ENCODE results near the gene THRA. TPM values are rescaled to one million over a fixed set of nuclear protein-coding genes. Genes with fewer than 3 reads are reported as not detected.

The THRA gene
- total RNA-seq, 1 donor from 2014 or later, result 78.3 TPM

- H3K4me1 ChIP-seq, result peaks cover 65% of the 10 kb centered on the region
- no peaks in the 10 kb centered on the region for H3K36me3 ChIP-seq
- no peak overlapping the region for H3K27ac ChIP-seq (replicated peaks)
- intact Hi-C loops (cut with micrococcal nuclease), result no loop called here
- no peaks in the 10 kb centered on the region for H3K9me3 ChIP-seq (replicated peaks)
- DNase-seq, result no peak
- TF ChIP-seq CTCF (IDR thresholded peaks at IDR 0.05; ENCODE audit: borderline replicate concordance), result no peak
- H3K4me3 ChIP-seq, result no peak overlapping the region
- no peaks in the 10 kb centered on the region for H3K27me3 ChIP-seq (ENCODE audit: low read depth)
Measured at GRCh38 chr17:40060887-40061608, 1.7 kb upstream of the THRA start.

GRCh38 chr17:40061609-40062038, 1.1 kb upstream of the THRA start:
- DNase-seq, result no peak
- Histone ChIP-seq H3K4me1 (peaks cover 65% of the 10 kb centered on the region), H3K36me3 (no peaks in the 10 kb centered on the region), H3K27me3 (ENCODE audit: low read depth) (no peaks in the 10 kb centered on the region), H3K9me3 (replicated peaks) (no peaks in the 10 kb centered on the region), H3K27ac (replicated peaks) (peak overlapping the region; percentile 100), H3K4me3 (no peak overlapping the region)
- intact Hi-C loops (cut with micrococcal nuclease), result no loop called here
- TF ChIP-seq CTCF (IDR thresholded peaks at IDR 0.05; ENCODE audit: borderline replicate concordance), result no peak

GRCh38 chr17:40063187-40063771, 514 bp downstream of the THRA start:
- peaks cover 69% of the 10 kb centered on the region for H3K4me1 ChIP-seq
- intact Hi-C loops (cut with micrococcal nuclease), result no loop called here

GRCh38 chr17:40063901-40064531, 1.3 kb downstream of the THRA start:
- no peaks in the 10 kb centered on the region for H3K36me3 ChIP-seq
- peaks cover 68% of the 10 kb centered on the region for H3K4me1 ChIP-seq
- no peak for DNase-seq
- no peaks in the 10 kb centered on the region for H3K9me3 ChIP-seq (replicated peaks)
- peak overlapping the region; percentile 90 for H3K4me3 ChIP-seq
- no peaks in the 10 kb centered on the region for H3K27me3 ChIP-seq (ENCODE audit: low read depth)
- TF ChIP-seq CTCF (IDR thresholded peaks at IDR 0.05; ENCODE audit: borderline replicate concordance), result no peak
- intact Hi-C loops (cut with micrococcal nuclease), result no loop called here
- H3K27ac ChIP-seq (replicated peaks), result peak overlapping the region; percentile 100

More at GRCh38 chr17:40063187-40063771, 514 bp downstream of the THRA start:
- no peaks in the 10 kb centered on the region for H3K9me3 ChIP-seq (replicated peaks)
- peak overlapping the region; percentile 90 for H3K4me3 ChIP-seq
- no peak for TF ChIP-seq CTCF (IDR thresholded peaks at IDR 0.05; ENCODE audit: borderline replicate concordance)
- H3K36me3 ChIP-seq, result no peaks in the 10 kb centered on the region
- peak; percentile 50 for DNase-seq
- H3K27ac ChIP-seq (replicated peaks), result peak overlapping the region; percentile 100
- no peaks in the 10 kb centered on the region for H3K27me3 ChIP-seq (ENCODE audit: low read depth)

GRCh38 chr17:40064971-40065768, 2.4 kb downstream of the THRA start:
- intact Hi-C loops (cut with micrococcal nuclease), result no loop called here
- no peak for TF ChIP-seq CTCF (IDR thresholded peaks at IDR 0.05; ENCODE audit: borderline replicate concordance)

More at GRCh38 chr17:40064971-40065768, 2.4 kb downstream of the THRA start:
- no peaks in the 10 kb centered on the region for H3K36me3 ChIP-seq
- H3K4me1 ChIP-seq, result peaks cover 79% of the 10 kb centered on the region
- H3K9me3 ChIP-seq (replicated peaks), result no peaks in the 10 kb centered on the region
- peak overlapping the region; percentile 90 for H3K4me3 ChIP-seq
- DNase-seq, result peak; percentile 37
- H3K27ac ChIP-seq (replicated peaks), result peak overlapping the region; percentile 100
- no peaks in the 10 kb centered on the region for H3K27me3 ChIP-seq (ENCODE audit: low read depth)

Measured in left ventricle myocardium inferior (tissue), 1 donor.